HG03439 (cell line): ENCODE measurements around the gene RABGEF1.
"Not testable (repeated sequence)": the region's sequence is repeated elsewhere in the genome, so short reads cannot be mapped to it uniquely, and the experiment has no call there.

Experiments
- ATAC-seq: cut with Tn5 transposase; IDR thresholded peaks from one replicate; pipeline ENCODE4 v1.9.1; 2021; ENCODE audit warnings: mild to moderate bottlenecking, moderate library complexity; ENCODE audit not compliant: unreplicated experiment

The RABGEF1 gene

DNA sequence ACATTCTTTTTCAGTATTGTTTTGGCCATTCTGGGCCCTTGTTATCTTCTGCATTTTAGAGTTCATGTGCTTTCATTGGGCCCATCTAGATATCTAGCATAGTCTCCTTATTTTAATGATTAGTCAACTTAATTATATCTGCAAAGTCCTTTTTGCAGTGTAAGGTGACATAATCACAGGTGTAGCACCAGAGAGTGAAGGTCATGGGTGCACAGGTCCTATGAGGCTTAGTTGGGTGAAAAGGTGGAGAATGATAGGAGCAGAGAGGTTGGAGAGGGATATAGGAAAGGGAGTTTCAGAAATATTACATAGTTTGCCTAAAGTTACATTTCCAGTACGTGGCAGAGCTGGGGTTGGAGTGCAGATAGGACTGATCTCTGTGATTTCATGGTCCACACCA, 24.4 kb downstream of the RABGEF1 start:
- ATAC-seq, result not testable (repeated sequence)

GRCh38 chr7:66765322-66766025, 24.9 kb downstream of the RABGEF1 start:
- not testable (repeated sequence) for ATAC-seq

DNA sequence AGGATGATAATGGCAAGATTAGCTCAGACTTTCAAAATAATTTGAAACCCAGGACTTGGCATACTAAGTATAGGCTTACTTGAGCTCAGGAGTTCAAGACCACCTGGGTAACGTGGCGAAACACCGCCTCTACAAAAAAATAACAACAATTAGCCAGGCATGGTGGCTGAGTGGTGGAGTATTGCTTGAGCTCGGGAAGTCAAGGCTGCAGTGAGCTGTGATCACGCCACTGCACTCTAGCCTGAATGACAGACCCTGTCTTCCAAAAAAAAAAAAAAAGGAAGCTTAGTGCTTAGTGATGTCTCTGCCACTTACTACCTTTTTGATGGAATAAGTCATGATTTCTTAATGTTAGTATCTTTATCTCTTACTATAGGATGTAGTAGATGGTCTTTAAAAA, 25.5 kb downstream of the RABGEF1 start:
- ATAC-seq, result no peak

DNA sequence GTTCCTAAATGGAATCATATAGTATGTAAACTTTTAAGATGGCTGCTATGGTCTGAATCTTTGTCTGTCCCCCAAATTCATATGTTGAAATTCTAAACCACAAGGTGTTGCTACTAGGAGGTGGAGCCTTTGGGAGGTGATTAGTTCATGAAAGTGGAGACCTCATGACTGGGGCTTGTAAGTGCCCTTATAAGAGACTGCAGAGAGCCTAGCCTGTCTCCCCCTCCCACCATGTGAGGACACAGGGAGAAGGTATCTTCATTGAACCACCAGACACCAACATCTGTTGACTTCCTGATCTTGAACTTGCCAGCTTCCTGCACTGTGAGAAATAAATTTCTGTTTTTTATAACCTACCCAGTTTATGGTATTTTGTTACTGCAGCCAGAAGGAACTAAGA, 27.0 kb downstream of the RABGEF1 start:
- ATAC-seq, result not testable (repeated sequence)

DNA sequence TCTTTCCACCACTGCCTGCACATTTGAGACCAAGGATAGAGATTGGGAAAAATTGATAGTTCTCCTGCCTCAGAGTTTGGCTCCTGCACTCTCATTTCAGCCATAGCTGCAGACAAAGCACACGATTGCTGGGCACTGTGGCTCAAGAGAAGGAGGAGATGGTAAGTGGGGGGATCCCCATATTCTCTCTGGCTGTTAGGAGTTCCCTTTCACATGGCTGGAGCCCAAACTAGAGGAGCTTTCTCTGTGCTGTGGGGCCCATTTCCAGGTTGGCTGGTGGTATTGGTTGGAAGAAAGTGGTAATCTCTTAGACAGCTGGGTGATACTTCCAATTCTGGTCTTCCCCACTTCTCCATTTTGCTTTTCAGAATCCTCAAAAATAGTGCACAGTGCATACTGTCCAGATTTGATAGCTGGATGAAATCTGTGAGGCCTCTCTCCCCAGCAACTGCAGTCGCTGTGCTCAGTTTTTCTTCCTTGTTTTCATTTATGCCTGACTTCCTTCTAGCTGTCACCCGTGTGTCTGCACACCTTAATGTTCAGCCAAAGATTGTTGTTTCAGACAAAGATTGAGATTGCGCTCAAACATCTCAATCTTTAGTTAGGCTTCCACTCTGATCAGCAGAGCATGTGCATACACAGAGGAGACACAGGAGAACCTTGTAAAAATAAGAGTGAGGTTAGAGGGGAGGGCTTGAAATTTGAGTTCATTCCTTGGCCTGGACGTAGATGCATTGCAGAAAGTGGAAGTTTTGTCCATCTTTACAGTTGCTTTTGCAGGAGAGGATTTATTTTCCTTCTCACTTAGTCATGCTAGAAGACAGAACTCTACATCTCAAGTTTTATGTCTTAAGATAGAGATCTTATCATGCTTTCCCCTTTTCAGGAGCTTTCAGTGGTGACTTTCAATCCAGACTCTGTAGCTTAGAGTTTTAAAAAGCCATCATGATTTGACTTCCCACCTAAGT, 28.6 kb downstream of the RABGEF1 start:
- no peak for ATAC-seq

GRCh38 chr7:66769833-66770512, 29.4 kb downstream of the RABGEF1 start:
- ATAC-seq, result no peak

- no peak for ATAC-seq
Measured at GRCh38 chr7:66771795-66772194, 31.3 kb downstream of the RABGEF1 start.

DNA sequence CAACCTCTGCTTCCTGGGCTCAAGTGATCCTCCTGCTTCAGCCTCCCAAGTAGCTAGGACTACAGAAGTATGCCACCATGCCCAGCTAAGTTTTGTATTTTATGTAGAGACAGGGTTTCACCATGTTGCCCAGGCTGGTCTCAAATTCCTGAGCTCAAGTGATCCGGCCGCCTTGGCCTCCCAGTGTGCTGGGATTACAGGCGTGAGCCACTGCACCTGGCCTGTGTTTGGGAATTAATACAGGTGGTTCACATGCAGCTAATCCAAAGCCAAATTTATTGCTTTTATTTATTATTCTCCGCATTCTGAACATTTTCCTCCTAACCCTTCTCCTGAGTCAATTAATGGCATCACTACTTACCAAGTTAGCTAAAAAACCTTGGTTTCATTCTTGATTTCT, 33.2 kb downstream of the RABGEF1 start:
- ATAC-seq, result not testable (repeated sequence)

- ATAC-seq, result not testable (repeated sequence)
Measured at GRCh38 chr7:66776383-66776782, 35.9 kb downstream of the RABGEF1 start.

DNA sequence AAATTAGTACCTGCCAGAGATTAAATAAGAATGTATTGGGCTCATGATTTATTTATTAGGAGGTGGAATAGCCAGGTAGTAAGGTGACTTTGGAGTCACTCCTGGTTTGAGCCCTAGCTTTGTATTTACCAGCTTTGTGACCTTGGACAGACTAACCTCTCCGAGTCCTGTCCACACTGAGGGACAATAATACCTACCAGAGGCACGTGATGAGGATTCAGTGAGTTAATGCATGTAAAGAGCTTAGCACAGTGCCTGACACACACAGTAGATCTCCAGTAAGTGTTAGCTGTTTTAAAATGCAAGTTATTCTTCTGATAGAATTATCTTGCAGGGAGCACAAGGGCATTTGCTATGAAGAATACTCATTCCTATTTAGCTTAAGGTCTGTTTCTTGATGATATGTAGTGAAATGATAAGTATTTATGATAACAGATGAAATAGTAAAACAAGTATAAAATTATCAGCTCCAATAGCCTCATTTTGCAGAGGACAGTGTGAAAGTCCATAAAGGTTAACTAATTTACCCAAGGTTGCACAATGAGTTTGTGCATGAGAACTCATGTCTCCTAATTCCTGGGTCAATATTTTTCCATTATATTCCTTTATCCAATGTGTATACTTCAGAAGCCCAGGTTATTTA, 36.4 kb downstream of the RABGEF1 start:
- no peak for ATAC-seq

DNA sequence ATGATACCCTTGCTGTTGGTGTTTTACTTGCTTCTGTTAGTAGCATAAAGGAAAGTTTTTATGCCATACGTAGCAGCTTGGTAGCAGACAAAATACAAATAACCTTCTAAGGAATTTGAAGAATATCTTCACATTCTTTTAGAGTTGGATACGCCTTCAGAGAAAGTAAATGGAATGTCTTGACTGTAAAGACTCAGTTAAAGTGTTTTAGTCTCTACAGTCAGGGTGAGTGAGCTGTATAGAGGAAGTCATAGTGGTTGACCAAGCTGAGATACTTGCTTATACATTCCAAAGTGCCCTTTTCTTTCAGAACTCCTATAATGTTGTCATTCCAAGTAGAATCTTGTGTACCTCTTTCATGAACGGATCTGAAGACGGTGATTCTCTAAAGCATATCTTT, 37.7 kb downstream of the RABGEF1 start:
- no peak for ATAC-seq

- no peak for ATAC-seq
Measured at GRCh38 chr7:66779669-66780409, 39.3 kb downstream of the RABGEF1 start.

GRCh38 chr7:66781408-66782090, 41.0 kb downstream of the RABGEF1 start:
- ATAC-seq, result no peak

DNA sequence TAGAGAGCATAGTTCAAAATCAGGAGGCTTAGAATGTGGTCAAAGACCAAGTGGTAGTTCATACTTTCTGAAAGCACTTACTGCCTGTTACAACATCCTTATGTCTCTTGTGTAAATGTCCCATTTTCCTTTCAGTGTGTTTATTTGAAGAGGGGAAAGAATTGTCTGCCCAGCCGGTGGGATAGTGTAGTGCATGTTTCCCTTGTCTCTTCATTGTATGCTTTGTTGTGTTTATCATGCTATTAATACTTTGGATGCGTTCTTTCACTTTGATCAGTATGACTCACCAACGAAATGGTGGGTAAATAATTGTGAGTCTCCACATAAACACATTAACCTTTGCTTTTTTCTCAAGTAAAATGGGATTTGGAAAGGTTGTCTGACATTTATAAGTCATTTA, 42.3 kb downstream of the RABGEF1 start:
- not testable (repeated sequence) for ATAC-seq

- not testable (repeated sequence) for ATAC-seq
Measured at GRCh38 chr7:66783887-66784595, 43.5 kb downstream of the RABGEF1 start.

DNA sequence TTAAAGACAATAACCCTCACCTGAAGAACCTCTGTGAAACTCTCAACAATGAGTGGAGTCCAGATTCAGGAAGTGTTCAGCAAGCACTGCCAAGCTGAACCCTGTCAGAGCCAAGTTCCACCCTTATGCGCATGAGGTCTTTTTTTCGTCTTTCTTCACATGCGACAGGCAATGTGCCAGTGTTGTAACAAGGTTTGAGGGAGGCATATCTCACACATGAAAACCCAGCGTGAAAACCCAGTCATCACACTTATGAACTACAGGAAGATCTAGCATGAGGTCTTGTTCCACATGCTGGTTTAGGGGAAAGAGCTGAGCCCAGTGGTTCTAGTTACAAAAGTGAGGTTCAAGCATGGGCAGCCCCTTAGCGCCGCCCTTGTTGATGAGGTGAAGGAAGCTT, 49.7 kb downstream of the RABGEF1 start:
- ATAC-seq, result no peak

DNA sequence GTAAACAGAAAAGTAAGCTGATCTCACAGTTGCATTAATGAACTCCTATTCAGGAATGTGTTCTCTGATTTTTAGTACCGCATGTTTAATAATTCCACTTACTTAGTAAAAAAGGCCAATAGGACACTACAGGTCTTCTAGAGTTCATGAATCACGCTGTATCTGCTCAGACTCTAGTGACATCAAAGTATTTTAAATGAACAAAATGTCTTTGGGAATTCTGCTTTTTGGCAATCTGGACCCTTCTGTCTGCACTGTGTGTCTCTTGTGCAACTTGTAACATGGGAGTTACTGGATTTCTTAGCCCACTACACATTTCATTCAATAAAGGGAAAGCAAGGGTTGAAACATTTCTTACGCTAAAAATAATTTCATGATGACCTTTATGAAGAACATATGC, 50.2 kb downstream of the RABGEF1 start:
- no peak for ATAC-seq

DNA sequence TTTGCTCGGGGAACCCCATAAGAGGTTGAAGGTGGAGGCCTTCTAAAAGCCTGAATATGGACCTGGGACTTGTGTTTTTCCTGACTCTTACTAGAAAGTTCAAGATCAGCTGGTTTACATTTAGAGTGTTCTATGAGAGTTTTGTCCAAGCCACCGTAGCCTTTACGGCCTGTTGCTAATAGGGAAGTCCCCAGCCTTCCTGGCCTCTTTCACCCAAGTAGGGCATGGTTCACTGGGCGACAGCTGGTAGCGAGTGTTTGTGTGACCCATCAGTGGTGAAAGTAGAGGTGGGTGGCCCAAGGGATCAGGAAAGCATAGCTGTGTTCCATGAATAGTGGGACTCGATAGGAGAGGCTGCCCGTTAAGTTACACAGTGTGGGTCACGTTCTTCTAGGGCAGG, 60.1 kb downstream of the RABGEF1 start:
- no peak for ATAC-seq

DNA sequence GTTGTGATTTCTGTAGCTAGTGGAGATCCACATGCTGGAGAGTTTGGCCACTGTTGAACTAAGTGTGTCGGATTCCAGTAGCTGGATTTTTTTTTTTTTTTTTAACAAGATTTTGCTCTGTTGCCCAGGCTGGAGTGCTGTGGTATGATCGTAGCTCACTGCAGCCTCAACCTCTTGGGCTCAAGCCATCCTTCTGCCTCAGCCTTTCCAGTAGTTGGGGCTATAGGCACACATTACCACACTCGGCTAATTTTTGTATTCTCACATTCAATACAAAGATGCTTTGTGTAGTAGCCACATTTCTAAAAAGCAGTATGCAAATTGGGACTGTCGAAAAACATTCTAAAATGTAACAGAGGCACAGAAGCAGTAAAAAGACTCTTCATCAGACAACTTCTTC, 63.5 kb downstream of the RABGEF1 start:
- ATAC-seq, result no peak
